KMS-11 (cell line): Measurements from ENCODE around the gene DHRS13.
A peak's percentile ranks its signal among the peaks of the same experiment; 100 is the strongest.

Experiments used
- H2AFZ ChIP-seq: fragments of 200-600 bp; sonication (generic); 2 replicates; pipeline ENCODE4 v1.6.1; 2016; ENCODE audit warnings: antibody characterized with exemption, mixed run types, low read depth
- H3K27ac ChIP-seq: fragments of 200-600 bp; sonication (generic); 2 replicates; pipeline ENCODE4 v1.6.1; 2016; ENCODE audit warnings: mild to moderate bottlenecking, mixed run types
- H3K27me3 ChIP-seq: fragments of 200-600 bp; sonication (generic); 2 replicates; pipeline ENCODE4 v1.6.1; 2017; ENCODE audit warnings: mild to moderate bottlenecking, low read depth, mixed run types, moderate library complexity; ENCODE audit not compliant: insufficient read depth
- H3K36me3 ChIP-seq: fragments of 200-600 bp; sonication (generic); 2 replicates; pipeline ENCODE4 v1.6.1; 2017; ENCODE audit warnings: mild to moderate bottlenecking, mixed run types; ENCODE audit not compliant: insufficient read depth
- H3K4me1 ChIP-seq: fragments of 200-600 bp; sonication (generic); 2 replicates; pipeline ENCODE4 v1.6.1; 2016; ENCODE audit warnings: mild to moderate bottlenecking, low read depth, mixed run types; ENCODE audit not compliant: poor library complexity, severe bottlenecking
- H3K4me2 ChIP-seq: fragments of 200-600 bp; sonication (generic); 2 replicates; pipeline ENCODE4 v1.7.0; 2016; ENCODE audit warnings: mild to moderate bottlenecking, mixed run types
- H3K4me3 ChIP-seq: fragments of 200-600 bp; sonication (generic); IDR thresholded peaks from 2 replicates; pipeline ENCODE4 v1.6.1; 2017; ENCODE audit warnings: low read depth, low read length, mixed read lengths; ENCODE audit not compliant: insufficient read depth
- H3K79me2 ChIP-seq: fragments of 200-600 bp; sonication (generic); 2 replicates; pipeline ENCODE4 v1.6.1; 2016; ENCODE audit warnings: low read depth, mixed run types; ENCODE audit not compliant: insufficient read depth
- H3K9ac ChIP-seq: fragments of 200-600 bp; sonication (generic); 2 replicates; pipeline ENCODE4 v1.6.1; 2016; ENCODE audit warnings: mild to moderate bottlenecking, mixed run types
- H4K20me1 ChIP-seq: fragments of 200-600 bp; sonication (generic); 2 replicates; pipeline ENCODE4 v1.6.1; 2016; ENCODE audit warnings: mild to moderate bottlenecking, mixed run types; ENCODE audit not compliant: insufficient read depth
- CTCF ChIP-seq: fragments of 200-600 bp; sonication (generic); conservative IDR thresholded peaks from 2 replicates; pipeline ENCODE4 v1.6.1; 2017; ENCODE audit warnings: low read depth, mild to moderate bottlenecking, antibody characterized with exemption, low read length, moderate library complexity, mixed read lengths

DHRS13 gene

GRCh38 chr17:28902819-28903545, at the start of gene DHRS13:
DHRS13 (minus strand) TSS chr17:28903079; CDS start chr17:28902944, 135 bp downstream.
- H3K4me3 ChIP-seq, result no peak within 1 kb of the TSS
- peaks cover 26% of the 10 kb centered on the region for H3K4me1 ChIP-seq
- no peaks in the 10 kb centered on the region; the same call in 1 of the 2 replicates for H3K36me3 ChIP-seq
- H3K27me3 ChIP-seq, result no peaks in the 10 kb centered on the region
- H3K4me2 ChIP-seq, result peak within 1 kb of the TSS; percentile 89
- no peaks in the 10 kb centered on the region for H4K20me1 ChIP-seq
- H2AFZ ChIP-seq, result peak within 1 kb of the TSS; percentile 84
- peak; percentile 97 for TF ChIP-seq CTCF
- peak within 1 kb of the TSS; percentile 66 for H3K27ac ChIP-seq
- peaks cover 12% of the 10 kb centered on the region; the same call in 1 of the 2 replicates for H3K79me2 ChIP-seq
- peak within 1 kb of the TSS; percentile 79 for H3K9ac ChIP-seq

- Histone ChIP-seq H4K20me1 (no peaks in the 10 kb centered on the region), H3K36me3 (no peaks in the 10 kb centered on the region), H3K79me2 (peaks cover 35% of the 10 kb centered on the region), H3K4me3 (no peak overlapping the region), H3K4me2 (peak overlapping the region; percentile 66), H3K27me3 (no peaks in the 10 kb centered on the region), H3K9ac (peak overlapping the region; percentile 65), H3K4me1 (peaks cover 27% of the 10 kb centered on the region), H3K27ac (peak overlapping the region; percentile 86), H2AFZ (peak overlapping the region; percentile 57)
- no peak for TF ChIP-seq CTCF
These were observed 49.4 kb upstream of the DHRS13 start for GRCh38 chr17:28951991-28952975.

- Histone ChIP-seq H3K27ac (peak within 1 kb of the TSS; percentile 86), H3K4me2 (peak within 1 kb of the TSS; percentile 81), H3K9ac (peak within 1 kb of the TSS; percentile 69), H3K4me1 (peaks cover 35% of the 10 kb centered on the region), H3K27me3 (no peaks in the 10 kb centered on the region), H3K79me2 (peaks cover 43% of the 10 kb centered on the region), H2AFZ (peak within 1 kb of the TSS; percentile 50; the same call in 1 of the 2 replicates), H3K36me3 (no peaks in the 10 kb centered on the region), H4K20me1 (no peaks in the 10 kb centered on the region), H3K4me3 (no peak within 1 kb of the TSS)
- TF ChIP-seq CTCF, result no peak
These were observed 48.6 kb upstream of the DHRS13 start, which contains the start of gene PHF12 for GRCh38 chr17:28951428-28951990. PHF12 (minus strand) TSS chr17:28951518; CDS start chr17:28950960, 558 bp downstream.

GRCh38 chr17:28950752-28951427, 48.0 kb upstream of the DHRS13 start:
- H3K4me3 ChIP-seq, result no peak overlapping the region
- H3K79me2 ChIP-seq, result peaks cover 49% of the 10 kb centered on the region
- peaks cover 41% of the 10 kb centered on the region for H3K4me1 ChIP-seq
- H3K27ac ChIP-seq, result peak overlapping the region; percentile 60
- no peak for TF ChIP-seq CTCF
- H3K9ac ChIP-seq, result peak overlapping the region; percentile 69
- H3K27me3 ChIP-seq, result no peaks in the 10 kb centered on the region
- H3K4me2 ChIP-seq, result peak overlapping the region; percentile 81
- H2AFZ ChIP-seq, result peak overlapping the region; percentile 48; the same call in 1 of the 2 replicates
- no peaks in the 10 kb centered on the region for H4K20me1 ChIP-seq
- H3K36me3 ChIP-seq, result no peaks in the 10 kb centered on the region
